ENCODE data around the gene CTAG1A. TPM values are rescaled to one million over a fixed set of nuclear protein-coding genes. Genes with fewer than 3 reads are reported as not detected.
"Not testable (repeated sequence)": the region's sequence is repeated elsewhere in the genome, so short reads cannot be mapped to it uniquely, and the experiment has no call there.

Gene CTAG1A
- total RNA-seq, 4 donors from 2014 or later, result not detected

GRCh38 chrX:154602226-154602625, 17.3 kb downstream of the CTAG1A start:
- no peak for TF ChIP-seq CTCF (IDR thresholded peaks at IDR 0.05; ENCODE audit: low read depth)

GRCh38 chrX:154602766-154603437, 18.0 kb downstream of the CTAG1A start:
- no peak for TF ChIP-seq CTCF (IDR thresholded peaks at IDR 0.05; ENCODE audit: low read depth)

- no peak for TF ChIP-seq CTCF (IDR thresholded peaks at IDR 0.05; ENCODE audit: low read depth)
Measured at GRCh38 chrX:154603438-154604430, 18.8 kb downstream of the CTAG1A start.

- no peak for TF ChIP-seq CTCF (IDR thresholded peaks at IDR 0.05; ENCODE audit: low read depth)
Measured at GRCh38 chrX:154605566-154605965, 20.6 kb downstream of the CTAG1A start.

- TF ChIP-seq CTCF (IDR thresholded peaks at IDR 0.05; ENCODE audit: low read depth), result no peak
Measured at GRCh38 chrX:154607370-154607769, 22.4 kb downstream of the CTAG1A start.

- not testable (repeated sequence) for TF ChIP-seq CTCF (IDR thresholded peaks at IDR 0.05; ENCODE audit: low read depth)
Measured at GRCh38 chrX:154619182-154619581, 34.2 kb downstream of the CTAG1A start, which contains the start of gene CTAG1B. CTAG1B (minus strand) TSS chrX:154619282; CDS start chrX:154619218, 64 bp downstream.

Small RNAs within 50 kb of the gene (small RNA-seq; reads per million reads assigned to genes)
- gene AC244090.1 (not detected), gene AC244107.2 (not detected)

Other genes with a start within 250 kb of the CTAG1A start
- gene FLNA, start 210.5 kb upstream of the CTAG1A start, total RNA-seq, result 1,000 to 10,000 TPM in 1 of 4 donors, 100 to 1,000 TPM in 3; 462 to 1,045 (median 723) TPM
- gene EMD, start 205.8 kb upstream of the CTAG1A start, total RNA-seq, result 10 to 100 TPM; 27.6 to 37.9 (median 30.2) TPM
- gene RPL10, start 186.8 kb upstream of the CTAG1A start, total RNA-seq, result 1,000 to 10,000 TPM; 3,672 to 6,817 (median 5,466) TPM
- gene DNASE1L1, start 175.9 kb upstream of the CTAG1A start, total RNA-seq, result 10 to 100 TPM; 22.2 to 42.8 (median 38.0) TPM
- 100 to 1,000 TPM in 1 of 4 donors, 10 to 100 TPM in 3; 23.5 to 102 (median 40.7) TPM for gene TAFAZZIN, start 173.6 kb upstream of the CTAG1A start, total RNA-seq
- gene ATP6AP1, start 156.5 kb upstream of the CTAG1A start, total RNA-seq, result 10 to 100 TPM; 33.6 to 94.5 (median 43.9) TPM
- gene GDI1, start 148.0 kb upstream of the CTAG1A start, total RNA-seq, result 10 to 100 TPM; 45.3 to 89.7 (median 61.6) TPM
- gene FAM50A, start 141.0 kb upstream of the CTAG1A start, total RNA-seq, result 100 to 1,000 TPM in 2 of 4 donors, 10 to 100 TPM in 2; 37.3 to 104 (median 78.3) TPM
- gene PLXNA3, start 126.9 kb upstream of the CTAG1A start, total RNA-seq, result 10 to 100 TPM in 3 of 4 donors, 1 to 10 TPM in 1; 5.6 to 17.9 (median 11.6) TPM
- gene LAGE3, start 105.9 kb upstream of the CTAG1A start, total RNA-seq, result 10 to 100 TPM in 3 of 4 donors, 1 to 10 TPM in 1; 5.7 to 17.0 (median 14.9) TPM
- gene UBL4A, start 98.5 kb upstream of the CTAG1A start, total RNA-seq, result 10 to 100 TPM; 26.7 to 32.6 (median 30.1) TPM
- 10 to 100 TPM in 3 of 4 donors, 1 to 10 TPM in 1; 8.2 to 18.3 (median 15.9) TPM for gene SLC10A3, start 94.5 kb upstream of the CTAG1A start, total RNA-seq
- gene FAM3A, start 68.9 kb upstream of the CTAG1A start, total RNA-seq, result 10 to 100 TPM; 10.1 to 49.7 (median 38.3) TPM
- gene G6PD, start 38.3 kb upstream of the CTAG1A start, total RNA-seq, result 10 to 100 TPM; 37.2 to 90.6 (median 46.5) TPM
- 10 to 100 TPM in 2 of 4 donors, 1 to 10 TPM in 2; 8.5 to 19.0 (median 11.4) TPM for gene IKBKG, start 37.5 kb upstream of the CTAG1A start, total RNA-seq
- gene CTAG1B, start 34.1 kb downstream of the CTAG1A start, total RNA-seq, result not detected
- not detected for gene CTAG2, start 68.4 kb downstream of the CTAG1A start, total RNA-seq
- 10 to 100 TPM in 2 of 4 donors, 1 to 10 TPM in 2; 8.6 to 18.9 (median 13.0) TPM for gene GAB3, start 165.9 kb downstream of the CTAG1A start, total RNA-seq
- gene DKC1, start 177.7 kb downstream of the CTAG1A start, total RNA-seq, result 10 to 100 TPM; 23.3 to 65.7 (median 42.1) TPM
- 100 to 1,000 TPM in 1 of 4 donors, 10 to 100 TPM in 3; 40.9 to 106 (median 55.3) TPM for gene MPP1, start 220.4 kb downstream of the CTAG1A start, total RNA-seq
- gene SMIM9, start 249.5 kb downstream of the CTAG1A start, total RNA-seq, result not detected

Data from subcutaneous adipose tissue (tissue), 4 donors.